Activated T-helper 17 cell treated with anti-CD3 and anti-CD28 coated beads, Interleukin-2, amount 50 U/mL, for 72 hours (primary cell): ENCODE data around the gene COA1. TPM values are rescaled to one million over a fixed set of nuclear protein-coding genes. Genes with fewer than 3 reads are reported as not detected.

Source experiments
- ATAC-seq: fragments of 150-1000 bp; cut with Tn5 transposase; replicated peaks from 2 replicates; pipeline ENCODE4 v1.10.0; 2021; ENCODE audit warnings: mild to moderate bottlenecking, moderate library complexity
- H3K27ac Mint-ChIP-seq: one replicate; pipeline ENCODE4 v1.8.0; 2022; ENCODE audit warnings: mixed read lengths
- H3K27me3 Mint-ChIP-seq: one replicate; pipeline ENCODE4 v1.8.0; 2022; ENCODE audit warnings: mixed read lengths
- H3K36me3 Mint-ChIP-seq: one replicate; pipeline ENCODE4 v1.8.0; 2022; ENCODE audit warnings: low read depth, mild to moderate bottlenecking, mixed read lengths
- H3K4me1 Mint-ChIP-seq: one replicate; pipeline ENCODE4 v1.8.0; 2022; ENCODE audit warnings: mixed read lengths
- H3K4me3 Mint-ChIP-seq: one replicate; pipeline ENCODE4 v1.8.0; 2022; ENCODE audit warnings: mild to moderate bottlenecking, mixed read lengths
- H3K9me3 Mint-ChIP-seq: one replicate; pipeline ENCODE4 v1.8.0; 2022; ENCODE audit warnings: mixed read lengths
- total RNA-seq, 2 donors: library from RNA; stranded (reverse); gene quantifications; one replicate each; pipeline ENCODE4 v1.2.3, GENCODE V29; 2022

COA1 gene
- total RNA-seq, 2 donors from 2014 or later = 36.1 to 46.2 TPM

DNA sequence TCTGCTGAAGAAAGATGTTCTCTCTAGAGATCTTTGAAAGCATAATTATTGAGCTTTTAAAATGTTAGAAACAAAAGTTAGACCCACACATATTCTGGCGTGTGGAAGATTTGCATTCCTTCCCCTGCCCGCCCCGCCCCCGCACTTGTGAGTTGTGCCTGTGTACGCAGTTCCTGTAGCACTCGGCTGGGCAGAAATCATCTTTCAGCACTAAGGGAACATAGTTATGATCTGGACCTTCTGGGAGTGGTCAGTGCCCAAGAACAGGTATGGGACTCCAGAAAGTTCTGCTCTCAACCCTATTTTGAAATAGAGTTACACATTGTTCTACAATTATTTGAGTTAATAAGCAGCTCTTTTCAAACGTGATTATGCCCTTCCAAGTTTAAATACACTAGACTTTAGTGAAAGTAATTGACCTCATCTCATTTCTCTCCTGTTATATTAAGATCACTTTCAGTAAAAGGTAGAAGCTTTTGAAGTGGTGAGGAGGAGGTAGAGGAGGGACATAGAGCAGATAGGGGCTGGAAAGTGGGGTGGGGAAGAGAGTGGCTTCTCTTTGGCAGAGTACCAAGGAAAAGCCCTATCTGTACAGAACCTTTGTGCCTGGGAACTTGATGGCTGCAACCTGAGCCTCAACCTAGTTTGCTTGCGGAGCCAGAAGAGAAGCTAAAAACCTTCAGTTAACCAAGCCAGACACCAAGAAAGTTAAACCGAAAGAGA is 34.9 kb upstream of the COA1 start:
- H3K4me1 Mint-ChIP-seq = peaks cover 18% of the 10 kb centered on the region
- ATAC-seq = peak; percentile 58
- no peaks in the 10 kb centered on the region for H3K9me3 Mint-ChIP-seq
- peak overlapping the region; percentile 66 for H3K4me3 Mint-ChIP-seq
- no peaks in the 10 kb centered on the region for H3K36me3 Mint-ChIP-seq
- H3K27me3 Mint-ChIP-seq = no peaks in the 10 kb centered on the region
- no peak overlapping the region for H3K27ac Mint-ChIP-seq

DNA sequence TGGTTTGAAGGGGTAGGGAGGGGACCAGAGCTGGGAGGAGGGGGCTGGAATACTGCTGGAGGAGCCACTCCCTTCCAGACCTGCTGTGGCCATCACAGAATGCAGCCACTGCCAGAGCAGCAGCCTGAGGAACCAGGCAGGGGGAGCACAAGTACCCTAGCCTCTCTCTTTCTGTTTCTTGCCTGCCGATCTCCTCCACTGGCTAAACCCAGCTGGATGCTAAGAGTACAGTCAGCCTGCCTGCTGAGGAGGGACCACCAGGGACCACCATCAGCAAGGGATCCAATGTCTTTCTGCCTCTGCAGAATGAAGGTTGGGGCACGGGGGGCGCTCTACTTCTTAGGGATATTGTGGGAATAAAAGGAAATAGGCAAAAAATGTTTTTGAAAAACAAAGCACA is 33.9 kb upstream of the COA1 start:
- H3K9me3 Mint-ChIP-seq = no peaks in the 10 kb centered on the region
- H3K27me3 Mint-ChIP-seq = no peaks in the 10 kb centered on the region
- no peak for ATAC-seq
- peak overlapping the region; percentile 3 for H3K4me3 Mint-ChIP-seq
- H3K36me3 Mint-ChIP-seq = no peaks in the 10 kb centered on the region
- no peak overlapping the region for H3K27ac Mint-ChIP-seq
- H3K4me1 Mint-ChIP-seq = peaks cover 18% of the 10 kb centered on the region

DNA sequence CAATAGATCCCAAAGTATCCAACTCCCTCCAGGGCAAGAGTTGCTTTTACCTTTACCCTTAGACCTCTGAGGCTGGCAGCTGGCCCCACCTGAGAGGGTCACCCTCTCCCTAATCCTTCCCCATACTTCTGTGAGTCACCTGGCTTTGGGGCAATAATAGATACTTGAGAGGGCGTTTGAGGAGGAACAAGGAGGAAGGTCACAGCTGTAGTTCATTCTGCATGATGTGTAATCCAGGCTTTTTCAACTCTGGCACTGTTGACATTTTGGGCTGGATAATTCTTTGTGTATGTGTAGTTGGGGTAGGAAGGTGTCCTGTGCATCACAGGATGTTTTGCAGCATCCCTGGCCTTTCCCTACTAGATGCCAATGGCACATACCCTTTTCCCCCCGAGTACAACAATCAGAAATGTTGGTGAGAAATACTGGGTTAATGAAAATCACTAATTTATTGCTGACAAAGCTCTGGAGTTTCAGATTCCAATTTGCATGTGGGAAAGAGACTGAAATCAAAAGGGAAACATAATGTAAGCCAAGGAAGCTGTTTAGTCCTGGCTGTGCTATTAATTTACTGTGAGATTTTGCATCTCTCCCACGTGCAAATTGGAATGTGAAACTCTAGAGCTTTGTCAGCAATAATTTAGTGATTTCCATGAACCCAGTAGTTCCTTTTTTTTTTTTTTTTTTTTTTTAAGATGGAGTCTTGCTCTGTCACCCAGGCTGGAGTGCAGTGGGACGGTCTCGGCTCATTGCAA is 32.8 kb upstream of the COA1 start:
- ATAC-seq = no peak
- no peak overlapping the region for H3K4me3 Mint-ChIP-seq
- no peaks in the 10 kb centered on the region for H3K27me3 Mint-ChIP-seq
- H3K36me3 Mint-ChIP-seq = no peaks in the 10 kb centered on the region
- H3K4me1 Mint-ChIP-seq = peaks cover 27% of the 10 kb centered on the region
- H3K9me3 Mint-ChIP-seq = no peaks in the 10 kb centered on the region
- H3K27ac Mint-ChIP-seq = no peak overlapping the region

DNA sequence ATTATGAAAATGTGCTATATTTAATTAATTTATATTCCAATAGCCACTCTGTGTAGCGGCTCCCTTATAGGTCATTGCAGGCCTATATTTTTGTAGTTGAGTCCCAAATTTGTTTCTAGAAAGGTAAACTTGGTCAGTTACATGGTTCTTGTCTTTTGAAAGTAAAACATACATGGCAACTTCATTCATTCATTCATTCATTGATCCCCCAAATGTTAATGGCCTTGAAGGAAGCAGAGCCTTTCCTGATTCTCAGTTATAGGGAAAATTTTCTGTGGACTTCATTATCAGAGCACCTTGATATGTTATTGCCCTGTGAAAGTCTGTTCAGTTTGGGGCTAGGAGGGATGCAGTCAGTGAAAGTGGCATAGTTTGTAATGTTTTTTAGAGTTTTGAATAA is 32.1 kb upstream of the COA1 start:
- no peaks in the 10 kb centered on the region for H3K27me3 Mint-ChIP-seq
- H3K4me1 Mint-ChIP-seq = peaks cover 32% of the 10 kb centered on the region
- no peaks in the 10 kb centered on the region for H3K36me3 Mint-ChIP-seq
- no peak for ATAC-seq
- H3K9me3 Mint-ChIP-seq = no peaks in the 10 kb centered on the region
- H3K4me3 Mint-ChIP-seq = no peak overlapping the region
- peak overlapping the region; percentile 25 for H3K27ac Mint-ChIP-seq

DNA sequence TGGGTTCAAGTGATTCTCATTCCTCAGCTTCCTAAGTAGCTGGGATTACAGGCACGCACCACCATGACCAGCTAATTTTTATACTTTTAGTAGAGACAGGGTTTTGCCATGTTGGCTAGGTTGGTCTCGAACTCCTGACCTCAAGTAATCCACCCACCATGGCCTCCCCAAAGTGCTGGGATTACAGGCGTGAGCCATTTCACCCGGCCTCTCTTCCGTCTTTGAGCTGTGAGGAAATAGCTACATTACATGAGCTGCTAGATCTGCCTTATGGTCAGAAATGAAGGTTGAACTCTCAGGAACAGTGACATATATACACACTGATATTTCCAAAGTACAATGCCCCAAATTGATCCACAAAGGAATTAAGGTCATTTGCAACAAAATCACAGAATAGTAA is 31.5 kb upstream of the COA1 start:
- ATAC-seq = no peak
- H3K27me3 Mint-ChIP-seq = no peaks in the 10 kb centered on the region
- H3K27ac Mint-ChIP-seq = peak overlapping the region; percentile 25
- H3K9me3 Mint-ChIP-seq = no peaks in the 10 kb centered on the region
- H3K36me3 Mint-ChIP-seq = no peaks in the 10 kb centered on the region
- H3K4me1 Mint-ChIP-seq = peaks cover 32% of the 10 kb centered on the region
- H3K4me3 Mint-ChIP-seq = no peak overlapping the region

DNA sequence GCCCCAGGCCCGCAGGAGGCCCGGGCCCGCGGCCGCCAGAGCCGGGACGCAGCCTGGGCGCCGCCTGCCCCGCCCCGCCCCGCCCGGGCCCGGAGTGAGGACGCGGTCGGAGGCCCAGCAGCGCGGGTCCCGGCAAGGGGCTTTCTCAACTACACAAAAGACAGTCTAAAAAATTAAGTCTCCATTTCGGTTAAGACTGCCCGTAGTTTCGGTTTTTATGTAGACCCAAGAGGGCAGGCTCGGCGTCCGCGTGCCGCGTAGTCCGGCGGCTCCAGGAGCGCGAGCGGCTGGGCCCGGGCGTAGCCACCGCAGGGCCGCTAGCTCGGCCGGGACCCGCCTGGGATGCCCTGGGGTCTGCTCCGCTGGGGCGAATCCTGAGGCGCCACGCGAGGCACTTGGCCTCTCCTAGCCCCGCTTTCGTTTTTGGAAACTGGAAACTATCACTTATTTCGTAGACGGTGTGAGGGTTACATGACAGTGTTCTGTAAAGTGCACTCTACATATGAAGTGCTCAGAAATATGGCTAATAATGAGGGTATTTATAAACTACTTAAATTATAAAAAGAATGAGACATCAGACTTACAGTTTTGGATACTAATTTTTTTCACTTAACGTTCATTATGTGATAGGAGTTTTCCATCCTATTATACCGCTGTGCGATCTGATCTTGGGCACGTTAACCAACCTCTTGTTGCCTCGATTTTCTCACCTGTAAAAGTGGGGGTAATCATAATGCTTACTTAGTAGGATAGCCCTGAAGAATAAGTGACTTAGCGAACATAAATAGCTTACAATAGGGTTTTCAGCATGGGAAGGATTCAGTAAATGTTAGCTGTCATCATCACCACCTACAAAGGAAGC is 29.7 kb upstream of the COA1 start:
- Mint-ChIP-seq H3K9me3 (no peaks in the 10 kb centered on the region), H3K27me3 (no peaks in the 10 kb centered on the region), H3K36me3 (no peaks in the 10 kb centered on the region), H3K27ac (peak overlapping the region; percentile 59), H3K4me1 (peaks cover 23% of the 10 kb centered on the region), H3K4me3 (peak overlapping the region; percentile 81)
- ATAC-seq = peak; percentile 73

DNA sequence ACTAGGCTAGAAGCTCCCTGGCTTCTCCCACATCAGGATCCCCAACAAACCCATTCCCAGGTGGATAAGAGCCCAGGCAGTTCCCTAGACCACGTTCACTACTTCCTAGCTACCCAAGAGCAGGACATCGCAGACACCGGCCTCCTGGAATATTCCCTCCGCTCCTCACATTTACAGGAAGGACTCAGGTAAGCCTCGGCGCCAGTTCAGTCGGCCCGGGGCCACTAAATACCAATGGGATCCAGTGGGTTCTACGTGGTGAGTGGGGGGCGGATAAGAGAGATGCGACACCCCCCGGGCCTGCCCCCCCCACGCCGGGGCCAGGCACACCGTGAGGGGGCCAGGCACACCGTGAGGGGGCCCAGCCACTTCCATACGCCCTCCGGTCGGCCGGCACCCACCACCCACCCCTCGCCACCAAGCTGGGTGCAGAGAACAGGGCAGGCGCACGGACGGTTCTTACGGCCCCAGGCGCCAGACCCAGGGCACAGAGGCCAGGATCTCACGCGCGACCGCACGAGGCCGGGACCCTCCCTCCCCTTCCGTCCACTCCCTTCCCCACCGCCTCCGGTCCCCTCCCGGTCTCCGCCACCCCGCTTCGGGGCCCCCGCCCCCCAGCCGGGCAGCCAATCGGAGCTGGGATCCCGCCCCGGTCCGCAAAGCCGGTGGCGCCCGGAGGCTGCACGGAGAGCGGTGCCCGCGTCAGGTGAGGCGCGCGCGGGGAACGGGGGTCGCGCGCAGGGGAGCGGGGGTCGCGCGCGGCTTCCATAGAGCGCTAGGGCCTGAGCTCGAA is 28.9 kb upstream of the COA1 start, which contains the start of gene BLVRA:
TSS of gene BLVRA (plus strand) at position 652 of the 793 bp plus-strand sequence. CDS start 12,479 bp downstream, outside the sequence.
- Mint-ChIP-seq H3K27me3 (no peaks in the 10 kb centered on the region), H3K36me3 (no peaks in the 10 kb centered on the region), H3K4me1 (peaks cover 23% of the 10 kb centered on the region), H3K4me3 (peak within 1 kb of the TSS; percentile 81), H3K9me3 (no peaks in the 10 kb centered on the region), H3K27ac (peak within 1 kb of the TSS; percentile 59)
- peak; percentile 84 for ATAC-seq

DNA sequence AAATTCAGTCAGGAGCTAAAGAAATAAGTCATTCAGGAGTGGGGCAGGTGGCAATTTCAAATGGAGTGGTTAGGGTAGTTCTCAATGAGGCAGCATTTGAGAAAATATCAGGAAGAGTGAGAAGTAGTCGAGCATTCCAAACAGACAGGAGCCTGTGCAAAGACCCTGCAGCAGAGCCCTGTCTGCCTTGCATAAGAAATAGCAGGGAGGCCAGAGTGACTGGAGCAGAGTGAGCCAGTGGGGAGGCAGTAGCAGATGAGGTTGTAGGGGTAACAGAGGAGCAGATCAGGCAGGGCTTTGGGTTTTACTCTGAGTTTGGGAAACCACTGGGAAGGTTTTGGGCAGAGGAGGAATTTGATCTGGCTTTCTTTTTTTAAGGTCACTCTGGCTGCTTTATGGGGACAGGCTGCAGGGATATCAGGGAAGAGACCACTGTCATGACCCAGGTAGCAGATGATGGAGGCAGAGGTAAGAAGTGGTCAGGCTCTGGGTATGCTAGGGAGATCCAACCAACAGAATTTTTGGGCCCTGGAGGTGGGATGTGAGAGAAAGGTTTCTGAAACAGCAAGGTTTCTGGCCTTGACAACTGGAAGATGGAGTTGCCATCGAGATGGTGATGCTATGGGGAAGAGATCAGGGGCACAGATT is 27.9 kb upstream of the COA1 start:
- Mint-ChIP-seq H3K27ac (peak overlapping the region; percentile 28), H3K36me3 (no peaks in the 10 kb centered on the region), H3K4me3 (peak overlapping the region; percentile 70), H3K4me1 (peaks cover 23% of the 10 kb centered on the region), H3K27me3 (no peaks in the 10 kb centered on the region), H3K9me3 (no peaks in the 10 kb centered on the region)
- no peak for ATAC-seq

DNA sequence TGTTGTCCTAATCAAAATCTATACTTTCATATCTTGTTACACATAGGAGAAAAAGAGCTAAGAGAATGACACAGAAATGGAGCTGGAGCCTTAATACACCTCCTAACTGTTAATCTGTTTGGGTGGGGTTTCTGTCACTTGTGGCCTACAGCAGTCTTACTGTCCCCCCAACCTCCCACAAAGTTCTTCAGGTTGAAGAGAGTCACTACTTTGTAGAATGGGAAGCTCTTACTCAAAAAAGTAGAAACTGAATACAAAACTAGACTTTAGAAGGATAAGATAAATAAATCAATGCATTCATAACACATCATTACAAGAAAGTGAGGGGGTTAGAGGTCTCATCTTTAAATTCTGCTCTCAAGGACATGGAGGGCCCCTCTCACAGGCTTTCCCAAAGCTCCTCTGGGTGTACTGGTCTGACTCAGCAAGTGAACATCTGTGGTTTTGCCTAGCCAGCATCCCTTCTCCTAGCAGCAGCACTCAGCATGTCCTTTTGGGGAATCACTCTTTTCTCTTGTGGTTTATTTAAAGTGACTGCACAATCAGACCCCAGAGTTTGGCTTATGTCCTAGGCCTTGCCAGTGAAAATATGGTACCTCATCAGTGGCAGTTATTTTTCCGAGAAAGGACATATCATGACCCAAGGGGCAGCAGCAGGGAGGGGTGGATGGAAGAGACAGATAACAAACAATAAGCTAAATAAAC is 27.2 kb upstream of the COA1 start:
- Mint-ChIP-seq H3K4me3 (peak overlapping the region; percentile 70), H3K4me1 (peaks cover 23% of the 10 kb centered on the region), H3K27ac (peak overlapping the region; percentile 28), H3K9me3 (no peaks in the 10 kb centered on the region), H3K36me3 (no peaks in the 10 kb centered on the region), H3K27me3 (no peaks in the 10 kb centered on the region)
- ATAC-seq = peak; percentile 47

DNA sequence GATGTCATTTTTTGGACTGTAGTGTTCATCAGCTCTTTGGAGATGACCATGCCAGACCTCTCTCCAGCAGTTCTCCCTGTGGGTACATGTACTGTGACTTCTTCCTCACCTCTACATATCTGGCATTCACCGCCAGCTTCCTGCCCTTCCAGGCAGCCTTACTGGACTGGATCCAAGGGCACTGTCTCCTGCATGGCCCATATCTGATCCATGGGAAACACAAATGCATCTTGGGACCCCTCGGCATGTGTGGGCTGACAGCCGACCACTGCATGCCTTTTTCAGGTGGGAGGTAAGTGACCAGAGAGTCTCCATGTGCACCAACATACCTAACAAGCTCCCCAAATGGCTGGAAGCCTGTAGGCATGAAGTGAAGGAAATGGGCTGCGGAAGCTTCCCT is 25.3 kb upstream of the COA1 start:
- Mint-ChIP-seq H3K27ac (no peak overlapping the region), H3K9me3 (no peaks in the 10 kb centered on the region), H3K4me1 (peaks cover 18% of the 10 kb centered on the region), H3K4me3 (no peak overlapping the region), H3K36me3 (no peaks in the 10 kb centered on the region), H3K27me3 (no peaks in the 10 kb centered on the region)
- ATAC-seq = no peak

DNA sequence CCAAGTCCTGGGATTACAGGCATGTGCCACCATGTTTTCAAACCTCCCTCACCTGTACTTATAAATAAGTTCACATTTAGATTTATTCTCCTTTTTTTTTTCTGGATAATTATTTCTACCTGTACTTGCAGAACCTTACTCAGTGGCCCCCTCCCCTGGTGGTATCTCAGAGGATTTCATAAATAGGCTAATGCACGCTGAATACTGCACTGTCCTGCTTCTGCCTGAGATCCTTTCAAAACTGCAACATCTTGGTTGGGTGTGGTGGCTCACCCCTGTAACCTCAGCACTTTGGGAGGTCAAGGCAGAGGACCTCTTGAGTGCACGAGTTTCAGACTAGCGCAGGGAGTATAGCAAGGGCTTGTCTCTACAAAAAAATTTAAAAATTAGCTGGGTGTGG is 24.5 kb upstream of the COA1 start:
- Mint-ChIP-seq H3K27me3 (no peaks in the 10 kb centered on the region), H3K9me3 (no peaks in the 10 kb centered on the region), H3K27ac (no peak overlapping the region), H3K36me3 (no peaks in the 10 kb centered on the region), H3K4me1 (peaks cover 14% of the 10 kb centered on the region), H3K4me3 (no peak overlapping the region)
- no peak for ATAC-seq

DNA sequence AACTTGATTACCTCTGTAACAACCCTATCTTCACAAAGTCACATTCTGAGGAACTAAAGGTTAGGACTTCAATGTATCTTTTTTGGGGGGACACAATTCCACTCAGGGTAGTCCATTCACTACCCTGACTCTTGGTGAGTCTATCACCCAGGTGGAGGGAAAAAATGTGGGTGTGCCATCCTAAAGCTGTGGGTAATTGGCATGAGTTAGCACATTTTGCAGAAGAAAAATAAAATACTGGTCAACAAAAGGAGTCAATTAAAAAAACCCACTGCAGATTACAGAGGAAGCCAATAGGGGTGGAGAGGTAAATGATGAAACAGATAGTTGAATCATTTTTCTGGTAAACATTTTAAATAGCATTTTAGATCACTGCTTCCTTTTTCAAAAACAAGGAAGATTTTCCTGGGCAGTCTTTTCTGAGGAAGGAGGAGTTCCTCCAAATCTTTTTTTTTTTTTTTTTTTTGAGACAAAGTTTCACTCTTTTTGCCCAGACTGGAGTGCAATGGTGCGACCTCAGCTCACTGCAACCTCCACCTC is 24.0 kb upstream of the COA1 start:
- Mint-ChIP-seq H3K36me3 (no peaks in the 10 kb centered on the region), H3K4me1 (peaks cover 14% of the 10 kb centered on the region), H3K27me3 (no peaks in the 10 kb centered on the region), H3K4me3 (no peak overlapping the region), H3K9me3 (no peaks in the 10 kb centered on the region), H3K27ac (no peak overlapping the region)
- ATAC-seq = no peak

DNA sequence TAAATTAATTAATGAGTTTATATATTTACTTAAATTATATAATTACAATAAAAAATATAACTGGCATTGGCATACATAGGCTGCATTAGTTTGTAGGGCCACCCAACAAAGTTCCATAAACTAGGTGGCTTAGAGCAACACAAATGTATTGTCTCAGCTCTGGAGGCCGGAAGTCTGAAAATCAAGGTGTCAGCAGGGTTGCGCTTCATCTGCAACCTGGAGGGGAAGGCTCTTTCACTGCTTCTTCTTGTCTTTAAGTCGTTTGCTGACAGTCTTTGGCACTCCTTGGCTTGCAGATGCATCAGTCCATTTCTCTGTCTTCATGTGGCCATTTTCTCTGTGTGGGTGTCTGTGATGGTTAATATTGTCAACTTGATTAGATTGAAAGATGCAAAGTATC is 23.1 kb upstream of the COA1 start:
- peaks cover 8% of the 10 kb centered on the region for H3K4me1 Mint-ChIP-seq
- H3K4me3 Mint-ChIP-seq = no peak overlapping the region
- no peaks in the 10 kb centered on the region for H3K27me3 Mint-ChIP-seq
- ATAC-seq = no peak
- no peaks in the 10 kb centered on the region for H3K9me3 Mint-ChIP-seq
- no peaks in the 10 kb centered on the region for H3K36me3 Mint-ChIP-seq
- H3K27ac Mint-ChIP-seq = no peak overlapping the region
